Panc1 (cell line): Measurements from ENCODE around the gene S100A5. TPM values are rescaled to one million over a fixed set of nuclear protein-coding genes. Genes with fewer than 3 reads are reported as not detected.

Experiments used
- ATAC-seq: fragments of 200-7000 bp; cut with Tn5 transposase; 2 replicates; pipeline ENCODE4 v1.9.1; 2020; ENCODE audit warnings: mild to moderate bottlenecking, moderate library complexity
- BruUV-seq: library from RNA; stranded (reverse); fragments of 400-500 nt; replicated peaks from 2 replicates; lab custom pipeline; 2021; lab: Mats Ljungman, UMichigan
- CTCF ChIA-PET: fragments of 300-600 bp; sonication (Branson Sonifier 250); formaldehyde crosslinking; loops from one replicate; lab custom pipeline; 2022; ENCODE audit warnings: antibody characterized with exemption; lab: Charles Lee
- POLR2A ChIA-PET: fragments of 300-600 bp; sonication (Branson Sonifier 250); formaldehyde crosslinking; loops from one replicate; lab custom pipeline; 2022; ENCODE audit warnings: antibody characterized with exemption; lab: Charles Lee
- DNase-seq: peaks from one replicate; pipeline ENCODE4 v3.0.0-alpha.2; 2010; ENCODE audit warnings: low read depth, low spot score
- H3K27ac ChIP-seq: 2 replicates; pipeline ENCODE4 v1.5.1; 2011; ENCODE audit warnings: mild to moderate bottlenecking, low read length, inconsistent platforms
- H3K27me3 ChIP-seq: fragments of 200-500 bp; sonication (Bioruptor generic); 2 replicates; pipeline ENCODE4 v1.6.0; 2014; ENCODE audit warnings: low read length, inconsistent platforms; ENCODE audit not compliant: control insufficient read depth, insufficient read depth
- H3K36me3 ChIP-seq: fragments of 200-500 bp; sonication (Bioruptor generic); 2 replicates; pipeline ENCODE4 v1.5.1; 2014; ENCODE audit warnings: inconsistent platforms, mild to moderate bottlenecking, low read length, moderate library complexity; ENCODE audit not compliant: control insufficient read depth, insufficient read depth
- H3K4me1 ChIP-seq: 2 replicates; pipeline ENCODE4 v1.5.1; 2011; ENCODE audit warnings: inconsistent platforms, mild to moderate bottlenecking, low read length, moderate library complexity; ENCODE audit not compliant: control insufficient read depth, insufficient read depth
- H3K4me3 ChIP-seq, 2 experiments: 2 replicates each; pipeline ENCODE4 v1.5.1; 2011 to 2012; ENCODE audit warnings: low read depth in 2 of 2, low read length in 2 of 2, mild to moderate bottlenecking in 2 of 2, inconsistent platforms in 1 of 2, moderate library complexity in 1 of 2
- H3K9me3 ChIP-seq: fragments of 200-500 bp; sonication (Bioruptor generic); 2 replicates; pipeline ENCODE4 v1.5.1; 2014; ENCODE audit warnings: low read depth, mild to moderate bottlenecking, inconsistent platforms, low read length, moderate library complexity; ENCODE audit not compliant: control insufficient read depth, insufficient read depth
- CTCF ChIP-seq: fragments of 450-650 bp; IDR thresholded peaks from 2 replicates; pipeline ENCODE4 v1.5.1; 2017; ENCODE audit warnings: mild to moderate bottlenecking
- POLR2AphosphoS5 ChIP-seq: IDR thresholded peaks from 2 replicates; pipeline ENCODE4 v1.6.1; 2012; ENCODE audit warnings: mild to moderate bottlenecking, low read depth, low read length, moderate library complexity
- SIN3A ChIP-seq: IDR thresholded peaks from 2 replicates; pipeline ENCODE4 v1.6.1; 2012; ENCODE audit warnings: low read depth, mild to moderate bottlenecking, low read length, moderate library complexity, borderline replicate concordance; ENCODE audit not compliant: insufficient read depth
- TCF7L2 ChIP-seq: IDR thresholded peaks from 2 replicates; pipeline ENCODE4 v1.6.1; 2011; ENCODE audit warnings: mild to moderate bottlenecking, low read depth, low read length, inconsistent platforms
- in situ Hi-C: cut with HindIII; loops from 2 replicates; pipeline ENCODE4 v1.10.0; 2016; ENCODE audit warnings: low sequenced_read_pairs, low pct_unique_long_range_greater_than_20kb
- intact Hi-C: fragments of 100-400 bp; cut with micrococcal nuclease; formaldehyde crosslinking; loops from one replicate; pipeline ENCODE4 v1.10.0; 2022; ENCODE audit not compliant: unreplicated experiment
- total RNA-seq: library from RNA; stranded (reverse); gene quantifications from one replicate; pipeline ENCODE4 v1.2.1, GENCODE V29; 2021; ENCODE audit not compliant: unreplicated experiment
- TF ChIP-seq, protein P1 (sequence below), 2 experiments: IDR thresholded peaks; 2 replicates each; pipeline ENCODE4 v1.6.1; 2011 to 2012; ENCODE audit warnings: low read depth in 2 of 2, control low read depth in 1 of 2, low read length in 1 of 2, mild to moderate bottlenecking in 1 of 2, moderate library complexity in 1 of 2; ENCODE audit not compliant: insufficient read depth in 1 of 2

The S100A5 gene
- total RNA-seq, 1 experiment from 2014 or later: 0.72 TPM

DNA sequence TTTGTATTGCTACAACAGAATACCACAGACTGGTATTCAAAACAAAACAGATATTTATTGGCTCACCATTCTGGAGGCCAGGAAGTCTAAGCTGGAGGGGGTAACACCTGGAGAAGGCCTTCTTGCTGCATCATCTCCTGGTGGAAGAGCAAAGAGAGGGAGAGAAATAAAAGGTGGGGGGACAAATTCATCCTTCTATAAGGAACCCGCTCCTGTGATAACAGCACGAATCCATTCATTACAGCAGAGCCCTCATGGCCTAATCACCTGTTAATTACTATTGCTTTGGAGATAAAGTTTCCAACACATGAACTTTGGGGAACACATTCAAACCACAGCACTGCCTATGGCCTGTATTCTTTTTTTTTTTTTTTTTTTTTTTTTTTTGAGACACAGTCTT lies 19.5 kb upstream of the S100A5 start:
- in situ Hi-C loops: no loop called here
- no peak overlapping the region for H3K27ac ChIP-seq
- no peak overlapping the region for H3K4me3 ChIP-seq
- H3K27me3 ChIP-seq: no peaks in the 10 kb centered on the region
- no peaks in the 10 kb centered on the region for H3K36me3 ChIP-seq
- CTCF ChIA-PET: no interaction called here
- POLR2A ChIA-PET: no interaction called here
- TF ChIP-seq POLR2AphosphoS5 (no peak), TCF7L2 (no peak), SIN3A (no peak)
- TF ChIP-seq, protein P1, sequence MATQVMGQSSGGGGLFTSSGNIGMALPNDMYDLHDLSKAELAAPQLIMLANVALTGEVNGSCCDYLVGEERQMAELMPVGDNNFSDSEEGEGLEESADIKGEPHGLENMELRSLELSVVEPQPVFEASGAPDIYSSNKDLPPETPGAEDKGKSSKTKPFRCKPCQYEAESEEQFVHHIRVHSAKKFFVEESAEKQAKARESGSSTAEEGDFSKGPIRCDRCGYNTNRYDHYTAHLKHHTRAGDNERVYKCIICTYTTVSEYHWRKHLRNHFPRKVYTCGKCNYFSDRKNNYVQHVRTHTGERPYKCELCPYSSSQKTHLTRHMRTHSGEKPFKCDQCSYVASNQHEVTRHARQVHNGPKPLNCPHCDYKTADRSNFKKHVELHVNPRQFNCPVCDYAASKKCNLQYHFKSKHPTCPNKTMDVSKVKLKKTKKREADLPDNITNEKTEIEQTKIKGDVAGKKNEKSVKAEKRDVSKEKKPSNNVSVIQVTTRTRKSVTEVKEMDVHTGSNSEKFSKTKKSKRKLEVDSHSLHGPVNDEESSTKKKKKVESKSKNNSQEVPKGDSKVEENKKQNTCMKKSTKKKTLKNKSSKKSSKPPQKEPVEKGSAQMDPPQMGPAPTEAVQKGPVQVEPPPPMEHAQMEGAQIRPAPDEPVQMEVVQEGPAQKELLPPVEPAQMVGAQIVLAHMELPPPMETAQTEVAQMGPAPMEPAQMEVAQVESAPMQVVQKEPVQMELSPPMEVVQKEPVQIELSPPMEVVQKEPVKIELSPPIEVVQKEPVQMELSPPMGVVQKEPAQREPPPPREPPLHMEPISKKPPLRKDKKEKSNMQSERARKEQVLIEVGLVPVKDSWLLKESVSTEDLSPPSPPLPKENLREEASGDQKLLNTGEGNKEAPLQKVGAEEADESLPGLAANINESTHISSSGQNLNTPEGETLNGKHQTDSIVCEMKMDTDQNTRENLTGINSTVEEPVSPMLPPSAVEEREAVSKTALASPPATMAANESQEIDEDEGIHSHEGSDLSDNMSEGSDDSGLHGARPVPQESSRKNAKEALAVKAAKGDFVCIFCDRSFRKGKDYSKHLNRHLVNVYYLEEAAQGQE (IDR thresholded peaks at IDR 0.05; ENCODE audit: insufficient read depth in 1 of 2, low read depth in 2 of 2, low read length in 1 of 2): no peak
- DNase-seq (no peak), ATAC-seq (no peak)
- H3K4me1 ChIP-seq: peaks cover 17% of the 10 kb centered on the region
- intact Hi-C loops: no loop called here
- no TSS peak for BruUV-seq
- H3K9me3 ChIP-seq: no peaks in the 10 kb centered on the region

DNA sequence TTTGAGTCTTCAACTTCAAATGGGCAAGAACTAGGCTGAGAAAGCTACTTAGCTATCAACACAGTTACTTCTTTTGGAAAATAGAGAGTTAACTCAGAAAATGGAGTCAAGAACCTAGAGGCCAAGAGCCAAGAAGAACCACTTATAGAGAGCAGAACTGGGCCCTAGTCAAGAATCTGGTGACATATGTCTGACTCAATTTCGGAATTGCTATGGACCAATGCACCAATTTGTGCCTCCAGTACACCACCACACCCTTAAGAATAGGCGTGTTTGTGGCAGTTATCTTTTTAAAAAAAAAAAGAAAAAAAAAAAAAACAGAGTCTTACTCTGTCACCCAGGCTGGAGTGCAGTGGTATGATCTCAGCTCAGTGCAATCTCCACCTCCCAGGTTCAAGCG lies 17.1 kb upstream of the S100A5 start:
- intact Hi-C loops (no loop called here), in situ Hi-C loops (no loop called here)
- POLR2A ChIA-PET: no interaction called here
- BruUV-seq: no TSS peak
- Histone ChIP-seq H3K36me3 (no peaks in the 10 kb centered on the region), H3K4me3 (no peak overlapping the region), H3K27me3 (no peaks in the 10 kb centered on the region), H3K9me3 (no peaks in the 10 kb centered on the region), H3K4me1 (no peaks in the 10 kb centered on the region), H3K27ac (no peak overlapping the region)
- DNase-seq: no peak
- no peak for ATAC-seq
- TF ChIP-seq TCF7L2: no peak
- no peak for TF ChIP-seq CTCF
- TF ChIP-seq, protein P1 (IDR thresholded peaks at IDR 0.05; ENCODE audit: insufficient read depth in 1 of 2, low read depth in 2 of 2, low read length in 1 of 2): no peak
- no peak for TF ChIP-seq SIN3A
- TF ChIP-seq POLR2AphosphoS5: no peak
- CTCF ChIA-PET: no interaction called here
